WTC11 (cell line): ENCODE data around the gene SIX4. TPM values are rescaled to one million over a fixed set of nuclear protein-coding genes. Genes with fewer than 3 reads are reported as not detected.

Experiments used
- ATAC-seq: fragments of 200-7000 bp; cut with Tn5 transposase; 2 replicates; pipeline ENCODE4 v1.10.0; 2021; ENCODE audit warnings: mild to moderate bottlenecking, moderate library complexity
- Bru-seq: library from RNA; stranded (reverse); fragments of 400-500 nt; gene quantifications from one replicate; lab custom pipeline; 2021; lab: Mats Ljungman, UMichigan
- CTCF ChIA-PET: fragments of 300-600 bp; sonication (Branson Sonifier 250); formaldehyde crosslinking; loops from one replicate; lab custom pipeline; 2021; ENCODE audit warnings: antibody characterized with exemption; lab: Charles Lee
- POLR2A ChIA-PET: fragments of 350-600 bp; sonication (Branson Sonifier 250); formaldehyde crosslinking; loops from one replicate; lab custom pipeline; 2021; ENCODE audit warnings: antibody characterized with exemption; lab: Charles Lee
- DNase-seq: peaks from one replicate; pipeline ENCODE4 v3.0.0; 2021; ENCODE audit warnings: low spot score
- H3K27ac Mint-ChIP-seq: 2 replicates; pipeline ENCODE4 v1.8.0; 2021; ENCODE audit warnings: mixed read lengths
- H3K27me3 Mint-ChIP-seq: 2 replicates; pipeline ENCODE4 v1.8.0; 2021; ENCODE audit warnings: low read depth, mild to moderate bottlenecking, moderate library complexity, mixed read lengths
- H3K36me3 Mint-ChIP-seq: 2 replicates; pipeline ENCODE4 v1.8.0; 2021; ENCODE audit warnings: mixed read lengths
- H3K4me1 Mint-ChIP-seq: 2 replicates; pipeline ENCODE4 v1.8.0; 2022; ENCODE audit warnings: mixed read lengths
- H3K4me3 Mint-ChIP-seq: 2 replicates; pipeline ENCODE4 v1.8.0; 2021; ENCODE audit warnings: mild to moderate bottlenecking, moderate library complexity, mixed read lengths
- H3K9me3 Mint-ChIP-seq: 2 replicates; pipeline ENCODE4 v1.8.0; 2021; ENCODE audit warnings: mixed read lengths
- CREM ChIP-seq: sonication (generic); formaldehyde crosslinking; IDR thresholded peaks from 2 replicates; pipeline ENCODE4 v1.8.1; 2022; ENCODE audit warnings: mild to moderate bottlenecking, missing genetic modification reagents, moderate library complexity
- ESRRA ChIP-seq: sonication (generic); formaldehyde crosslinking; IDR thresholded peaks from 2 replicates; pipeline ENCODE4 v1.8.1; 2022; ENCODE audit warnings: mild to moderate bottlenecking, missing genetic modification reagents, borderline replicate concordance
- FOXJ3 ChIP-seq: sonication (generic); formaldehyde crosslinking; IDR thresholded peaks from 2 replicates; pipeline ENCODE4 v1.9.0; 2021; ENCODE audit warnings: missing genetic modification reagents, mild to moderate bottlenecking, borderline replicate concordance
- KAT7 ChIP-seq: sonication (generic); formaldehyde crosslinking; IDR thresholded peaks from 2 replicates; pipeline ENCODE4 v1.8.1; 2023; ENCODE audit warnings: missing genetic modification reagents, mild to moderate bottlenecking, borderline replicate concordance
- NR3C1 ChIP-seq: sonication (generic); formaldehyde crosslinking; conservative IDR thresholded peaks from 2 replicates; pipeline ENCODE4 v1.8.1; 2023; ENCODE audit warnings: low read depth, mild to moderate bottlenecking, missing genetic modification reagents
- RELA ChIP-seq: sonication (generic); formaldehyde crosslinking; IDR thresholded peaks from 2 replicates; pipeline ENCODE4 v1.8.1; 2022; ENCODE audit warnings: missing genetic modification reagents, mild to moderate bottlenecking, borderline replicate concordance
- SP1 ChIP-seq: sonication (generic); formaldehyde crosslinking; conservative IDR thresholded peaks from 2 replicates; pipeline ENCODE4 v1.8.1; 2022; ENCODE audit warnings: missing genetic modification reagents
- ZNF121 ChIP-seq: sonication (generic); formaldehyde crosslinking; IDR thresholded peaks from 2 replicates; pipeline ENCODE4 v1.8.0; 2023; ENCODE audit warnings: missing genetic modification reagents
- ZNF317 ChIP-seq: sonication (generic); formaldehyde crosslinking; IDR thresholded peaks from 2 replicates; pipeline ENCODE4 v1.8.1; 2023; ENCODE audit warnings: low read depth, mild to moderate bottlenecking, moderate library complexity, missing genetic modification reagents, borderline replicate concordance
- long read RNA-seq, 3 experiments: library from RNA in 1 of 3; library from capped mRNA in 1 of 3; library from polyadenylated mRNA in 1 of 3; unstranded in 2 of 3; stranded (forward) in 1 of 3; transcript quantifications; one replicate each; pipeline ENCODE4 v2.0.0, GENCODE V29; 2021
- total RNA-seq: library from RNA; stranded (reverse); gene quantifications from 3 replicates; pipeline ENCODE4 v1.2.3, GENCODE V29; 2021
- TF ChIP-seq, protein P1 (sequence below): fragments of 200-600 bp; IDR thresholded peaks from 2 replicates; pipeline ENCODE4 v1.8.0; 2022; ENCODE audit warnings: antibody characterized with exemption
- TF ChIP-seq, protein P2 (sequence below): fragments of 250-450 bp; sonication (Bioruptor Pico); IDR thresholded peaks from 2 replicates; pipeline ENCODE4 v1.9.0; 2021; ENCODE audit warnings: mild to moderate bottlenecking
- TF ChIP-seq, protein P3 (sequence below): sonication (generic); formaldehyde crosslinking; conservative IDR thresholded peaks from 2 replicates; pipeline ENCODE4 v1.8.1; 2023; ENCODE audit warnings: mild to moderate bottlenecking, low read depth, missing genetic modification reagents, moderate library complexity
- TF ChIP-seq, protein P4 (sequence below): sonication (generic); formaldehyde crosslinking; IDR thresholded peaks from 2 replicates; pipeline ENCODE4 v1.8.0; 2022; ENCODE audit warnings: mild to moderate bottlenecking, missing genetic modification reagents
- TF ChIP-seq, protein P5 (sequence below): sonication (generic); formaldehyde crosslinking; IDR thresholded peaks from 2 replicates; pipeline ENCODE4 v1.8.1; 2022; ENCODE audit warnings: low read depth, mild to moderate bottlenecking, moderate library complexity, missing genetic modification reagents, borderline replicate concordance
- TF ChIP-seq, protein P6 (sequence below): sonication (generic); formaldehyde crosslinking; IDR thresholded peaks from 2 replicates; pipeline ENCODE4 v1.8.0; 2022; ENCODE audit warnings: mild to moderate bottlenecking, missing genetic modification reagents
- TF ChIP-seq, protein P7 (sequence below): sonication (generic); formaldehyde crosslinking; IDR thresholded peaks from 2 replicates; pipeline ENCODE4 v1.8.0; 2023; ENCODE audit warnings: mild to moderate bottlenecking, missing genetic modification reagents
- TF ChIP-seq, protein P8 (sequence below): sonication (generic); formaldehyde crosslinking; IDR thresholded peaks from 2 replicates; pipeline ENCODE4 v1.8.1; 2023; ENCODE audit warnings: mild to moderate bottlenecking, missing genetic modification reagents

SIX4 gene
- total RNA-seq (40.0 to 41.8 TPM (median 41.6 TPM) in 3 replicates), Bru-seq, nascent RNA (percentile 96 among the genes with signal in this experiment)
- long read RNA-seq, experiment 1, full-length matches to known transcripts = 34 of 118 reads
- long read RNA-seq, experiment 1, partial matches to known transcripts = 8 of 118 reads
- long read RNA-seq, experiment 1, other reads (novel, unspliced or antisense) = 76 of 118 reads
- long read RNA-seq, experiment 2, full-length matches to known transcripts = 4 of 35 reads
- long read RNA-seq, experiment 2, partial matches to known transcripts = 1 of 35 reads
- long read RNA-seq, experiment 2, other reads (novel, unspliced or antisense) = 30 of 35 reads
- long read RNA-seq, experiment 3, partial matches to known transcripts = 0 of 1 reads
- long read RNA-seq, experiment 3, other reads (novel, unspliced or antisense) = 1 of 1 reads

DNA sequence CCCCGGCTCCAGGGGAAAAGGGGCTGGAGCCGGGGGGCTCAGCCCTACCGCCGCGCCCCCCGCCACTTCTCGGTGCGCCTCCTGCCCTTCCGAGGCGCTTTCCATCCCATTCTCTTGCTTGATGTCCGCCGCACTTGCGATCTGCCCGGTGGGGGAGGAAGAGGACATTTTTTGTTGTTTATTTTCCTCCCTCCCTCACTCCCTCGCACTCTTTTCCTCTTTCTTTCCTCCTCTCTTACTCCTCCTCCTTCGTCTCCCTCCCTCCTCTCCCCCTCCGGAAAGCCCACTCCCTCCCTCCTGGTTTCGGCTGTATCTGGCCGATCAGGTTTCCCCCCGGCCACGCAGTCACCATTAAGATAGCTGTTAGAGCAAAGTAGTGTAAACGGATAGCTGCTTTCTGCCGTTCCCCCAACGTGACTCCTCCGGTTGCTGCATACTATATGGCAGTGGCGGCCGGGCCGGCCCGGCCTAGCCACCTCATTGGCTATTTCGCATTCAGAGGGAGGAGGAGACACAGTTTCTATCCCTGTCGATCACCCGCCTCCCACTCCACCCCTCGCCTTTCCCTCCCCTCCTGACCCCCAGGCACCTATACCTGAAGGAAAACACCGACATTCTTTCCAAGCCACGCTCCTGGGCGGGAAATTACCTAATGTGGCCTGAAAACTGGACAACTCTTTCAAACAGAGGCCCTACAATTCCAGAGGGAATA lies at the start of gene SIX4:
Gene SIX4 (minus strand): TSS at position 445 of the 712 bp plus-strand sequence. CDS start 277 bp downstream, at position 168.
- Mint-ChIP-seq H3K36me3 (peaks cover 17% of the 10 kb centered on the region), H3K9me3 (0 out of 2 replicates have a peak, but pooled peaks cover 4% of the 10 kb centered on the region), H3K27ac (peak within 1 kb of the TSS; percentile 99), H3K4me1 (peaks cover 34% of the 10 kb centered on the region), H3K4me3 (peak within 1 kb of the TSS; percentile 96), H3K27me3 (no peaks in the 10 kb centered on the region)
- POLR2A ChIA-PET = interaction anchor here (1.0 to 3.3 kb wide), 3 partner anchors 9 to 515 kb away, joined by 3 to 12 read pairs (median 5); partner anchors contain the start of genes SLC38A6 and TRMT5
- peak; percentile 84 for ATAC-seq
- CTCF ChIA-PET = interaction anchor here (0.6 to 1.0 kb wide), 2 partner anchors 70 to 149 kb away, joined by 3 to 5 read pairs; no protein-coding TSS in a partner anchor
- DNase-seq = peak; percentile 86
- peak; percentile 66 for TF ChIP-seq SP1
- no peak for TF ChIP-seq KAT7
- TF ChIP-seq CREM = peak; percentile 36; the same call in 1 of the 2 replicates
- TF ChIP-seq RELA (CRISPR knock-in tag) = no peak
- TF ChIP-seq, protein P1, sequence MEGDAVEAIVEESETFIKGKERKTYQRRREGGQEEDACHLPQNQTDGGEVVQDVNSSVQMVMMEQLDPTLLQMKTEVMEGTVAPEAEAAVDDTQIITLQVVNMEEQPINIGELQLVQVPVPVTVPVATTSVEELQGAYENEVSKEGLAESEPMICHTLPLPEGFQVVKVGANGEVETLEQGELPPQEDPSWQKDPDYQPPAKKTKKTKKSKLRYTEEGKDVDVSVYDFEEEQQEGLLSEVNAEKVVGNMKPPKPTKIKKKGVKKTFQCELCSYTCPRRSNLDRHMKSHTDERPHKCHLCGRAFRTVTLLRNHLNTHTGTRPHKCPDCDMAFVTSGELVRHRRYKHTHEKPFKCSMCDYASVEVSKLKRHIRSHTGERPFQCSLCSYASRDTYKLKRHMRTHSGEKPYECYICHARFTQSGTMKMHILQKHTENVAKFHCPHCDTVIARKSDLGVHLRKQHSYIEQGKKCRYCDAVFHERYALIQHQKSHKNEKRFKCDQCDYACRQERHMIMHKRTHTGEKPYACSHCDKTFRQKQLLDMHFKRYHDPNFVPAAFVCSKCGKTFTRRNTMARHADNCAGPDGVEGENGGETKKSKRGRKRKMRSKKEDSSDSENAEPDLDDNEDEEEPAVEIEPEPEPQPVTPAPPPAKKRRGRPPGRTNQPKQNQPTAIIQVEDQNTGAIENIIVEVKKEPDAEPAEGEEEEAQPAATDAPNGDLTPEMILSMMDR = no peak
- no peak for TF ChIP-seq NR3C1 (CRISPR knock-in tag)
- TF ChIP-seq, protein P2, sequence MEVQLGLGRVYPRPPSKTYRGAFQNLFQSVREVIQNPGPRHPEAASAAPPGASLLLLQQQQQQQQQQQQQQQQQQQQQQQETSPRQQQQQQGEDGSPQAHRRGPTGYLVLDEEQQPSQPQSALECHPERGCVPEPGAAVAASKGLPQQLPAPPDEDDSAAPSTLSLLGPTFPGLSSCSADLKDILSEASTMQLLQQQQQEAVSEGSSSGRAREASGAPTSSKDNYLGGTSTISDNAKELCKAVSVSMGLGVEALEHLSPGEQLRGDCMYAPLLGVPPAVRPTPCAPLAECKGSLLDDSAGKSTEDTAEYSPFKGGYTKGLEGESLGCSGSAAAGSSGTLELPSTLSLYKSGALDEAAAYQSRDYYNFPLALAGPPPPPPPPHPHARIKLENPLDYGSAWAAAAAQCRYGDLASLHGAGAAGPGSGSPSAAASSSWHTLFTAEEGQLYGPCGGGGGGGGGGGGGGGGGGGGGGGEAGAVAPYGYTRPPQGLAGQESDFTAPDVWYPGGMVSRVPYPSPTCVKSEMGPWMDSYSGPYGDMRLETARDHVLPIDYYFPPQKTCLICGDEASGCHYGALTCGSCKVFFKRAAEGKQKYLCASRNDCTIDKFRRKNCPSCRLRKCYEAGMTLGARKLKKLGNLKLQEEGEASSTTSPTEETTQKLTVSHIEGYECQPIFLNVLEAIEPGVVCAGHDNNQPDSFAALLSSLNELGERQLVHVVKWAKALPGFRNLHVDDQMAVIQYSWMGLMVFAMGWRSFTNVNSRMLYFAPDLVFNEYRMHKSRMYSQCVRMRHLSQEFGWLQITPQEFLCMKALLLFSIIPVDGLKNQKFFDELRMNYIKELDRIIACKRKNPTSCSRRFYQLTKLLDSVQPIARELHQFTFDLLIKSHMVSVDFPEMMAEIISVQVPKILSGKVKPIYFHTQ (CRISPR knock-in tag) = no peak
- TF ChIP-seq, protein P3, sequence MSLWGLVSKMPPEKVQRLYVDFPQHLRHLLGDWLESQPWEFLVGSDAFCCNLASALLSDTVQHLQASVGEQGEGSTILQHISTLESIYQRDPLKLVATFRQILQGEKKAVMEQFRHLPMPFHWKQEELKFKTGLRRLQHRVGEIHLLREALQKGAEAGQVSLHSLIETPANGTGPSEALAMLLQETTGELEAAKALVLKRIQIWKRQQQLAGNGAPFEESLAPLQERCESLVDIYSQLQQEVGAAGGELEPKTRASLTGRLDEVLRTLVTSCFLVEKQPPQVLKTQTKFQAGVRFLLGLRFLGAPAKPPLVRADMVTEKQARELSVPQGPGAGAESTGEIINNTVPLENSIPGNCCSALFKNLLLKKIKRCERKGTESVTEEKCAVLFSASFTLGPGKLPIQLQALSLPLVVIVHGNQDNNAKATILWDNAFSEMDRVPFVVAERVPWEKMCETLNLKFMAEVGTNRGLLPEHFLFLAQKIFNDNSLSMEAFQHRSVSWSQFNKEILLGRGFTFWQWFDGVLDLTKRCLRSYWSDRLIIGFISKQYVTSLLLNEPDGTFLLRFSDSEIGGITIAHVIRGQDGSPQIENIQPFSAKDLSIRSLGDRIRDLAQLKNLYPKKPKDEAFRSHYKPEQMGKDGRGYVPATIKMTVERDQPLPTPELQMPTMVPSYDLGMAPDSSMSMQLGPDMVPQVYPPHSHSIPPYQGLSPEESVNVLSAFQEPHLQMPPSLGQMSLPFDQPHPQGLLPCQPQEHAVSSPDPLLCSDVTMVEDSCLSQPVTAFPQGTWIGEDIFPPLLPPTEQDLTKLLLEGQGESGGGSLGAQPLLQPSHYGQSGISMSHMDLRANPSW (CRISPR knock-in tag) = no peak
- TF ChIP-seq, protein P4, sequence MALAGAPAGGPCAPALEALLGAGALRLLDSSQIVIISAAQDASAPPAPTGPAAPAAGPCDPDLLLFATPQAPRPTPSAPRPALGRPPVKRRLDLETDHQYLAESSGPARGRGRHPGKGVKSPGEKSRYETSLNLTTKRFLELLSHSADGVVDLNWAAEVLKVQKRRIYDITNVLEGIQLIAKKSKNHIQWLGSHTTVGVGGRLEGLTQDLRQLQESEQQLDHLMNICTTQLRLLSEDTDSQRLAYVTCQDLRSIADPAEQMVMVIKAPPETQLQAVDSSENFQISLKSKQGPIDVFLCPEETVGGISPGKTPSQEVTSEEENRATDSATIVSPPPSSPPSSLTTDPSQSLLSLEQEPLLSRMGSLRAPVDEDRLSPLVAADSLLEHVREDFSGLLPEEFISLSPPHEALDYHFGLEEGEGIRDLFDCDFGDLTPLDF (CRISPR knock-in tag) = no peak
- TF ChIP-seq, protein P5, sequence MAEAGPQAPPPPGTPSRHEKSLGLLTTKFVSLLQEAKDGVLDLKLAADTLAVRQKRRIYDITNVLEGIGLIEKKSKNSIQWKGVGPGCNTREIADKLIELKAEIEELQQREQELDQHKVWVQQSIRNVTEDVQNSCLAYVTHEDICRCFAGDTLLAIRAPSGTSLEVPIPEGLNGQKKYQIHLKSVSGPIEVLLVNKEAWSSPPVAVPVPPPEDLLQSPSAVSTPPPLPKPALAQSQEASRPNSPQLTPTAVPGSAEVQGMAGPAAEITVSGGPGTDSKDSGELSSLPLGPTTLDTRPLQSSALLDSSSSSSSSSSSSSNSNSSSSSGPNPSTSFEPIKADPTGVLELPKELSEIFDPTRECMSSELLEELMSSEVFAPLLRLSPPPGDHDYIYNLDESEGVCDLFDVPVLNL (CRISPR knock-in tag) = no peak
- TF ChIP-seq, protein P6, sequence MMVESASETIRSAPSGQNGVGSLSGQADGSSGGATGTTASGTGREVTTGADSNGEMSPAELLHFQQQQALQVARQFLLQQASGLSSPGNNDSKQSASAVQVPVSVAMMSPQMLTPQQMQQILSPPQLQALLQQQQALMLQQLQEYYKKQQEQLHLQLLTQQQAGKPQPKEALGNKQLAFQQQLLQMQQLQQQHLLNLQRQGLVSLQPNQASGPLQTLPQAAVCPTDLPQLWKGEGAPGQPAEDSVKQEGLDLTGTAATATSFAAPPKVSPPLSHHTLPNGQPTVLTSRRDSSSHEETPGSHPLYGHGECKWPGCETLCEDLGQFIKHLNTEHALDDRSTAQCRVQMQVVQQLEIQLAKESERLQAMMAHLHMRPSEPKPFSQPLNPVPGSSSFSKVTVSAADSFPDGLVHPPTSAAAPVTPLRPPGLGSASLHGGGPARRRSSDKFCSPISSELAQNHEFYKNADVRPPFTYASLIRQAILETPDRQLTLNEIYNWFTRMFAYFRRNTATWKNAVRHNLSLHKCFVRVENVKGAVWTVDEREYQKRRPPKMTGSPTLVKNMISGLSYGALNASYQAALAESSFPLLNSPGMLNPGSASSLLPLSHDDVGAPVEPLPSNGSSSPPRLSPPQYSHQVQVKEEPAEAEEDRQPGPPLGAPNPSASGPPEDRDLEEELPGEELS = no peak; the same call in 1 of the 2 replicates
- TF ChIP-seq, protein P7, sequence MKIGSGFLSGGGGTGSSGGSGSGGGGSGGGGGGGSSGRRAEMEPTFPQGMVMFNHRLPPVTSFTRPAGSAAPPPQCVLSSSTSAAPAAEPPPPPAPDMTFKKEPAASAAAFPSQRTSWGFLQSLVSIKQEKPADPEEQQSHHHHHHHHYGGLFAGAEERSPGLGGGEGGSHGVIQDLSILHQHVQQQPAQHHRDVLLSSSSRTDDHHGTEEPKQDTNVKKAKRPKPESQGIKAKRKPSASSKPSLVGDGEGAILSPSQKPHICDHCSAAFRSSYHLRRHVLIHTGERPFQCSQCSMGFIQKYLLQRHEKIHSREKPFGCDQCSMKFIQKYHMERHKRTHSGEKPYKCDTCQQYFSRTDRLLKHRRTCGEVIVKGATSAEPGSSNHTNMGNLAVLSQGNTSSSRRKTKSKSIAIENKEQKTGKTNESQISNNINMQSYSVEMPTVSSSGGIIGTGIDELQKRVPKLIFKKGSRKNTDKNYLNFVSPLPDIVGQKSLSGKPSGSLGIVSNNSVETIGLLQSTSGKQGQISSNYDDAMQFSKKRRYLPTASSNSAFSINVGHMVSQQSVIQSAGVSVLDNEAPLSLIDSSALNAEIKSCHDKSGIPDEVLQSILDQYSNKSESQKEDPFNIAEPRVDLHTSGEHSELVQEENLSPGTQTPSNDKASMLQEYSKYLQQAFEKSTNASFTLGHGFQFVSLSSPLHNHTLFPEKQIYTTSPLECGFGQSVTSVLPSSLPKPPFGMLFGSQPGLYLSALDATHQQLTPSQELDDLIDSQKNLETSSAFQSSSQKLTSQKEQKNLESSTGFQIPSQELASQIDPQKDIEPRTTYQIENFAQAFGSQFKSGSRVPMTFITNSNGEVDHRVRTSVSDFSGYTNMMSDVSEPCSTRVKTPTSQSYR (CRISPR knock-in tag) = 0 out of 2 replicates have a peak, but pooled peaks have one; percentile 54
- TF ChIP-seq FOXJ3 (CRISPR knock-in tag) = no peak
- TF ChIP-seq, protein P8, sequence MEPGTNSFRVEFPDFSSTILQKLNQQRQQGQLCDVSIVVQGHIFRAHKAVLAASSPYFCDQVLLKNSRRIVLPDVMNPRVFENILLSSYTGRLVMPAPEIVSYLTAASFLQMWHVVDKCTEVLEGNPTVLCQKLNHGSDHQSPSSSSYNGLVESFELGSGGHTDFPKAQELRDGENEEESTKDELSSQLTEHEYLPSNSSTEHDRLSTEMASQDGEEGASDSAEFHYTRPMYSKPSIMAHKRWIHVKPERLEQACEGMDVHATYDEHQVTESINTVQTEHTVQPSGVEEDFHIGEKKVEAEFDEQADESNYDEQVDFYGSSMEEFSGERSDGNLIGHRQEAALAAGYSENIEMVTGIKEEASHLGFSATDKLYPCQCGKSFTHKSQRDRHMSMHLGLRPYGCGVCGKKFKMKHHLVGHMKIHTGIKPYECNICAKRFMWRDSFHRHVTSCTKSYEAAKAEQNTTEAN (CRISPR knock-in tag) = 0 out of 2 replicates have a peak, but pooled peaks have one; percentile 7
- peak; percentile 76 for TF ChIP-seq ZNF317 (CRISPR knock-in tag)
- TF ChIP-seq ZNF121 (CRISPR knock-in tag) = no peak
- TF ChIP-seq ESRRA (CRISPR knock-in tag) = no peak
